ES-I3 (cell line): ENCODE results near the gene TLX2.

Source experiments
- H3K36me3 ChIP-seq: 2 replicates; pipeline ENCODE4 v1.6.1; 2013; ENCODE audit warnings: mild to moderate bottlenecking, low read length, control low read depth, moderate library complexity; ENCODE audit not compliant: insufficient read depth
- H3K4me1 ChIP-seq: 2 replicates; pipeline ENCODE4 v1.6.1; 2013; ENCODE audit warnings: mild to moderate bottlenecking, control low read depth, low read length; ENCODE audit not compliant: insufficient read depth
- H3K9ac ChIP-seq: 2 replicates; pipeline ENCODE4 v1.6.1; 2013; ENCODE audit warnings: low read depth, mild to moderate bottlenecking, low read length, moderate library complexity
- H3K9me3 ChIP-seq: 2 replicates; pipeline ENCODE4 v1.6.1; 2013; ENCODE audit warnings: mild to moderate bottlenecking, low read length, moderate library complexity; ENCODE audit not compliant: control insufficient read depth, insufficient read depth

The TLX2 gene

GRCh38 chr2:74501335-74502071, 12.7 kb upstream of the TLX2 start:
- Histone ChIP-seq H3K9me3 (no peaks in the 10 kb centered on the region), H3K9ac (peak overlapping the region; percentile 73; the same call in 1 of the 2 replicates), H3K4me1 (peaks cover 4% of the 10 kb centered on the region; the same call in 1 of the 2 replicates), H3K36me3 (0 out of 2 replicates have a peak, but pooled peaks cover 5% of the 10 kb centered on the region)

GRCh38 chr2:74502147-74502719, 12.0 kb upstream of the TLX2 start:
- Histone ChIP-seq H3K4me1 (peaks cover 4% of the 10 kb centered on the region; the same call in 1 of the 2 replicates), H3K9ac (peak overlapping the region; percentile 73), H3K9me3 (no peaks in the 10 kb centered on the region), H3K36me3 (0 out of 2 replicates have a peak, but pooled peaks cover 5% of the 10 kb centered on the region)

- Histone ChIP-seq H3K9me3 (no peaks in the 10 kb centered on the region), H3K9ac (peak overlapping the region; percentile 73), H3K36me3 (0 out of 2 replicates have a peak, but pooled peaks cover 5% of the 10 kb centered on the region), H3K4me1 (peaks cover 4% of the 10 kb centered on the region; the same call in 1 of the 2 replicates)
These were observed 11.3 kb upstream of the TLX2 start for GRCh38 chr2:74502720-74503505.

GRCh38 chr2:74503506-74504475, 10.5 kb upstream of the TLX2 start:
- H3K36me3 ChIP-seq = 0 out of 2 replicates have a peak, but pooled peaks cover 5% of the 10 kb centered on the region
- H3K9me3 ChIP-seq = no peaks in the 10 kb centered on the region
- H3K4me1 ChIP-seq = peaks cover 4% of the 10 kb centered on the region
- H3K9ac ChIP-seq = peak overlapping the region; percentile 73

- Histone ChIP-seq H3K4me1 (peaks cover 4% of the 10 kb centered on the region), H3K36me3 (0 out of 2 replicates have a peak, but pooled peaks cover 5% of the 10 kb centered on the region), H3K9me3 (no peaks in the 10 kb centered on the region), H3K9ac (no peak overlapping the region)
These were observed 9.7 kb upstream of the TLX2 start for GRCh38 chr2:74504591-74504990.

GRCh38 chr2:74505448-74506246, 8.6 kb upstream of the TLX2 start:
- Histone ChIP-seq H3K9me3 (no peaks in the 10 kb centered on the region), H3K4me1 (peaks cover 4% of the 10 kb centered on the region), H3K36me3 (0 out of 2 replicates have a peak, but pooled peaks cover 5% of the 10 kb centered on the region), H3K9ac (no peak overlapping the region)

- H3K4me1 ChIP-seq = no peaks in the 10 kb centered on the region; the same call in 1 of the 2 replicates
These were observed 6.9 kb upstream of the TLX2 start, which contains the start of gene PCGF1 for GRCh38 chr2:74507145-74507925. TSS of gene PCGF1 (minus strand) at chr2:74507695. CDS start at chr2:74507668, 27 bp downstream.

GRCh38 chr2:74507926-74508520, 6.2 kb upstream of the TLX2 start:
- Histone ChIP-seq H3K36me3 (0 out of 2 replicates have a peak, but pooled peaks cover 5% of the 10 kb centered on the region), H3K9me3 (no peaks in the 10 kb centered on the region), H3K9ac (peak overlapping the region; percentile 83), H3K4me1 (no peaks in the 10 kb centered on the region; the same call in 1 of the 2 replicates)

More at GRCh38 chr2:74507145-74507925, 6.9 kb upstream of the TLX2 start, which contains the start of gene PCGF1:
- peak within 1 kb of the TSS; percentile 83 for H3K9ac ChIP-seq
- H3K36me3 ChIP-seq = 0 out of 2 replicates have a peak, but pooled peaks cover 5% of the 10 kb centered on the region
- no peaks in the 10 kb centered on the region for H3K9me3 ChIP-seq

- no peaks in the 10 kb centered on the region for H3K9me3 ChIP-seq
- H3K4me1 ChIP-seq = no peaks in the 10 kb centered on the region; the same call in none of the 2 replicates
- no peak overlapping the region for H3K9ac ChIP-seq
- 0 out of 2 replicates have a peak, but pooled peaks cover 5% of the 10 kb centered on the region for H3K36me3 ChIP-seq
These were observed 4.0 kb upstream of the TLX2 start for GRCh38 chr2:74510272-74510671.

GRCh38 chr2:74511104-74511989, 2.9 kb upstream of the TLX2 start:
- no peak overlapping the region for H3K9ac ChIP-seq
- H3K36me3 ChIP-seq = no peaks in the 10 kb centered on the region
- no peaks in the 10 kb centered on the region for H3K9me3 ChIP-seq
- H3K4me1 ChIP-seq = no peaks in the 10 kb centered on the region; the same call in none of the 2 replicates
